HG02623 (cell line): ENCODE measurements around the gene STK39.
"Not testable (repeated sequence)": the region's sequence is repeated elsewhere in the genome, so short reads cannot be mapped to it uniquely, and the experiment has no call there.

ENCODE experiments used
- ATAC-seq: cut with Tn5 transposase; IDR thresholded peaks from one replicate; pipeline ENCODE4 v1.9.1; 2021; ENCODE audit warnings: moderate library complexity; ENCODE audit not compliant: unreplicated experiment

Gene STK39

DNA sequence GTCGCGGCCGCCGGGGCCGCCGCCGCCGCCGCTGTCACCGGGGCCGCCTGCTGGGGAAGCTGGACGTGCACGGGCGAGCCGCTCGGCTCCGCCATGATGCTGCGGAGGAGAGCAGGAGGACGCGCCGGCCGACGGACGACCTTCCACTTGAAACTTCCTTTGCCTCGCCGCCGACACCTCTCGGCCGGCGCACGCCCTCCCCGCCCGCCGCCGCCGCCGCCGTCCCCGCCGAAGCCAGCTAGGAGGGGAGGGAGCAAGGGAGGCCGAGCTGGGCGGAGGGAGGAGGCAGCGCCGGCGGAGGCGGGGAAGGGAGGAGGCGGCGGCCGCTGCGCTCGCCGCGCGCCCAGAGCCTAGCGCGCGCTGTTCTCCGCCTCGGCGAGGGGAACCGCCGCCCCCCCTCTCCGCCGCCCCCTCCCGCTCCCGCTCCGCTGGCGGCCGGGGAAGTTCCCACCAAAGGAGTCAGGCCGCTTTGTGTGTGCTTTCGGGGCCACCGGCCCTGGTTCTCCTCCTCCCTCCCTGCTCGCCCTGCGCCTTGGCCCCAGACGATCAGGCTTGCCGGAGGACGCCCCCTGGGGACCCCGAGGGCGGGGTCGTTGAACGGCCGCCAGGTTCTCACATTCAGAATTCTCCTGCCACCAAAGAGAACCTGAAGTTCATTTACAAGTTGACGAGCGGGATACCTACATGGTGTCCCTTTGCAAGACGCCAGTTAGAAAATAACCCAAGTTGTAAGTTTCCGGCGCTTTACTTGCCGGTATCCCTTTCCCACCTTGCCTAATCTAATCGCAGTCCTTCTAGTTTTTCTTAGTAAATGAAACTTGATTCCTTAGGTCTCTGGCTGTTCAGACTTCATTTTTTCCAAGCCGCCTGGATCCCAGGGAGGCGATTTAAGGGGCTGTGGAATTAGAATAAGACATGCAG, at the start of gene STK39:
TSS of gene STK39 (minus strand) at position 255 of the 921 bp plus-strand sequence. CDS start at position 95, 160 bp downstream.
- peak; percentile 74 for ATAC-seq

DNA sequence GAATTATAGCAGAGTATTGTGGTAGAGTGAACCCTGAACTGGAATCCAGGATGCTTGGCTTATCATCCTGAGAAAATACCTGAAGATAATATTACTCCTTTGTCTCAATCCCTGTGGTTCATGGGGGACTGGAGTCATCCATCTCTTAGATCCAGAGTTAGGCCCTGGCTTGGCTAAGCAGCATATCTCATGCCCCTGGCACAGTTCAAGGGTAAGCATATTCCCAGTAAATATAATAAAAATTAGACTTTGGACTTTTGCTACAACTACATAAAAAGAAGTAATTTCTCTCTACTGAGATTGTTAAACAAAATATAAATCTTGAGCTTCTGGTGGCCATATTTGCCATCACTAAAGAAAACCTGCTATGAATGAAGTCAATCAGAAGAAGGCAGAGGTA, 47.7 kb upstream of the STK39 start:
- ATAC-seq, result no peak

DNA sequence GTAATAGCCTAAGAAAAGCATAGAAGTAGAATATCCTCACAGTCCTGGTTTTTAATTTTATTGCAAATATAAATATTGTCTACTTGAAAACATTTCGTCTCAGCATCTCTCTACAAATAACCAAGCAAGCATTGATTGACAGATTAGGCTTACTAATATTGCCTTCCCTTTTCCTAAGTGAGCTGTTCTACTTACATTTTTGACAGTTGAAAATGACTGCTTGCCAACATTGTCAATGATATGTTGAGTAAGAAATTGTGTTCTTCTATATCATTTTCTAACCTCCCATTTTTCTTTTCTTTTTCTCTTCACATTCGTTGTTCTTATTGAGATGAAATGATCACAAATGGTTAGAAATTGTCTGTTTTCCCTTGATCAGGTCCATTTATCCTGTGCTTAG, 47.0 kb upstream of the STK39 start:
- no peak for ATAC-seq

DNA sequence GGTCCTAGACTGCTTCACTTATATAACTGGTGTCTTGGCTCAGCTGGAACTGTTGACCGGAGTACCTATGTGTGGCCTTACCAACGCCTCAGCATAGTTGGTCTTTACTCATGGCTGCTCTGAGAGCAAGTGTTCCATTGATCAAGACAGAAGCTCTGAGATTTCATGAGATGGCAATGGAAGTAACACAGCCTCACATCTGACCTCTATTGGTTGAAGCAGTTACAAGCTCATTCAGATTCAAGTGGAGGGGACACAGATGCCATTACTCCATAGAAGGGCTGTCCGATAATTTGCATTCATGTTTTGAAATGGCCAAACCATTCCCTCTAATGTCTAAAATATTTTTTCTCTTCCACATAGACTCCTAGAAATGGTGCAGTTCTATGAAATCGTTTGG, 46.4 kb upstream of the STK39 start:
- no peak for ATAC-seq

DNA sequence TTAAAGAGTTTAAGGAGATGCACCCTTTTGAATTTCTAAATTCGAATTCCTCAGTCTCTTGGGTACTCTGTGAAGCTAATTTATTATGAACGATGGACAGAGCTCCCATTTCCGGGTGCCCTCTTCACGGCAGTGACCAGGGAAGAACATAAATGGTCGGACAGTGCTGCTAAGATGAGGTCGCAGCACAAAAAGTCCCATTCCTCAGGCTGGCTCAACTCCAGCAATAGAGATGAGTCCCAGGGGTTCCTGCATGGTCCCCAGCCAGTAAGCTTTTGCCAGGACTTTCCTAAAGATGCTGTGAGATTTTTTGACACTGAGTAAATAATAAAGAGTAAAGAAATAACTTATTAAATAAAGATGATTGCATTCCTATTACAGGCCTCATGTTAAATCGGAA, 43.0 kb upstream of the STK39 start:
- ATAC-seq, result no peak

DNA sequence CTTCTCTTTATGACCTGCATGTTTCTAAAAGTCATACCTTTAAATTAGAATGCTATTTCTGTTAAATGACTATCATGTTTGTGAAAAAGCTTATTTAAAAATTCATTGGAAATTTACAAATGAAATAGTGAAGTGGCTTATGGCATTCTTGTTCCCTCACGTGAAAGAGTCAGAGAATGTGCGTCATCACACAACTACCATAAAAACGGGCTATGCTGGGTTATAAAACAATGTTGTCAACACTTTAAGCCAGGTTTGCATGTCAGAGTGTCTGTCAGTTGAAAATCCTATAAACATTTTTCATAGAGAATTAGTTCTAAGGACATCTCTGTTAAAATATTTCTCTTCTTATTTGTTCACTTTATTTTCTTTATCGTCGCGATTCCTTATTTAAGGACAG, 42.5 kb upstream of the STK39 start:
- no peak for ATAC-seq

DNA sequence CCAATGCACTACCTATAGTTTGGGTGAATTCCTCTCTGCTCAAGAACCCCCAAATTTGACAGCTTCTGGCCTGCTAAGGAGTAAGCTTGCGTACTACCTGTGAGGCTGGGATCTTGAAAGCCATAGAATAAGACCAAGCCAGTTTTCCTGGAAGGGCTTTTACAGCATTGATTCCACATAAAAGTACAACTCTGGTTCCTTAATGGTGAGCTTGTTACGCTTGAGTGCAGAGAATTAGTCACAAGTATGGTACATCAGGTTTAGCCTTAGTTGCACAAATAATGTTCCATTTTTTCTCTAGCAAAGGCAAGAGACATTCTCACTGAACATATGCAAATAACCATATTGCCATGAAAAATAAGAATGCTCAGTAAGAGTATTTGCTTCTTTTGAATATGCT, 39.1 kb upstream of the STK39 start:
- ATAC-seq, result no peak

DNA sequence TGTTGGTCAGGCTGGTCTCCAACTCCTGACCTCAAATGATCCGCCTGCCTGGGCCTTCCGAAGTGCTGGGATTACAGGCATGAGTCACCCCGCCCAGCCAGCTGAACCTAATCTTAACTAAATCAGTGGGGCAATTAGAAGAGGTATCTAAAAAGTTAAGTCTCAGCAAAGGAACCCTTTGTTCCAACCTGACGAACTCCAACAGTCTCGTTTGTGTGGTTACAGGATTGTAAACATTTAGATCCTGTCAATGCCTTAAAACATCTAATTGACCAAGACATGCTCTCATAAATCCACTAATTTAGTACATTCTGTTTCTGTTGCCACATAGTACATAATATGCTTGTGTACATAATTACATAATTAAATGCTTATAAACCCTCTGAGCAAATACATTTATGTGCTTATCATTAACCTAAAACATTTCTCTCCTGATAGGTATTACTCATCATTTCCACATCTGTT, 31.1 kb upstream of the STK39 start:
- no peak for ATAC-seq

DNA sequence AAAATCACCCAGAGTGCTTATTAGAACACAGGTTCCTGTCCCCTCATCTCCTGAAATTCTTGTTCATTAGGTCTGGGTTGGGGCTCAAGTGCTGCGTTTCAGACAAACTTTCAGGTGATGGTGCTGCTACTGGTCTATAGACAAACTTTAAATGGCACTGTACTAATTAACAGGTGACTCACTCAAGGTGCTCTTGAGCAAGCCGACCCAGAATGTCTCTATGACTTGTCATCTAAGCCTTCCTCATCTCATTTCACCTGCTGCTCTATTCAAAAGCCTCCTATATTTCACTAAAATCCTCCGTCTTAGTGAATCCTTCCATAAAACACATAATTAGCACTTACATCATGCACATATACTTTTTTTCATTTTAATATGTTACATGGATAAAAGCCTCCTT, 29.9 kb upstream of the STK39 start:
- no peak for ATAC-seq

DNA sequence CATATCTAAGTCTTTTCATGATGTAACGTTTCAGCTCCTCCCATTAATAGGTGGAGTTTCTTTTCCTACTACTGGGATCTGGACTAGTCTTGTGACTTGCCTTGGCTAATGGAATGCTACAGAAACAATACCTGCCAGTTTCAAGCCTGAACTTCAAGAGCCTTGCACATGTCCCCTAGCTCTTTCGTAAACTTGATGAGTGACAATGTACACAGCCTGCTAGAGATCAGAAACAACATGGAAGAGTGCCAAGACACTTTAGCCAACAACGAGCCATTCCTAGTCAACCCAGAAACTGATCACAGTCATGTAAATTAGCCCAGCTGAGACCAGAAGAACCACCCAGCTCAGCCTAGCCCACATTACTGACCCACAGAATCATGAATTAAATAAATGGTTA, 24.8 kb upstream of the STK39 start:
- ATAC-seq, result no peak

DNA sequence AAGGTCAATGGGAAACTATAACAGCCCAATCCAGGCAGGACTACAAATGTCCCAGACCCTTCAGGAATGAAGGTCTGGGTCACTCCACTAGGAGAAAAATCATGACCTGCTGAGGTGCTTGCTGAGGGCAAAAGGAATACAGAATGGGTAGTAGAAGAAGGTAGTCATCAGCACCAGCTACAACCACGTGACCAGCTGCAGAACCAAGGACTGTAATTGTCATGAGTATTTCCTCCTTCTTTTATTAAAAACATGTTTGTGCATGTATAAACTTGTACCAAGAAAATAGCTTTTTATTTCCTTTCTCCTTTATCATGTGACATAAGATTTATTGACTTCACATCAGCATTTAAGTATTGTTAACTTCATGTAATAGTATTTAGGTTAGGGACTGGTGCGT, 15.5 kb upstream of the STK39 start:
- ATAC-seq, result not testable (repeated sequence)

DNA sequence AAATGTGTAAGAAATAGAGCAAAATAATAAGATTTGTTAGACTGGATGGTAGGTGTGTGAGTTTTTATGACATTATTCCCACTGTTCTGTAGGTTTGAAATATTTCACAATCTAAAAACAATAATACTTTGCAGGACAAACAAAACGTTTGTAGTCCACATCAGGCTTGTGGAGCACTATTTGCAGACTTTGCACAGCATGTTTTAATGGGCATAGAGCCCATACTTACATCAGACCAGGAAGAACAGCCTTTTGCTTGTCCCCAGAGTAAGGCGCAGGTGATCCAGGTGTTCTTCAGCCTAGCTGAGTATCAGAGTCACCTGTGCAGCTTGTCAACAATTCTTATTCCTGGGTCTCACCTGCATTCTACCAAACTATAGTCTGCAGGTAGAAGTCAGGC, 9.1 kb upstream of the STK39 start:
- ATAC-seq, result no peak

DNA sequence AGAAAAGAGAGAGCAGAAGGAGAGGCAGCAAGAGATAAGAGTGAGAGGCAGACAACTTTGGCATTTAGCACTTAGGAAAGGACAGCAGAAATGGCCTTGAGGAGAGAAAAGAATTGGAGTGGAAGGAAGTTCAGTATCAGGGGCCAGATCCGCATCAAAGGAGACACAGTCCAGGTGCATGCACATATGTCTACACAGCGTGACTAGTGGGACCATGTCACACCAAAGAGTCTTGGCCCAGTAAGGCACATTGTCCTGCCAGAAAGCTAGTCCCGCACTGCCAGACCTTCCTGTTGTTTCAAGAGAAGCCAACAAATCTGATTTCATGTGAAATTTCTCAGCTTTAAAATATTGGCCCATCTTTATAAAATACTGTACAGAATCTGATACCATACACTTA, 8.5 kb upstream of the STK39 start:
- ATAC-seq, result no peak

DNA sequence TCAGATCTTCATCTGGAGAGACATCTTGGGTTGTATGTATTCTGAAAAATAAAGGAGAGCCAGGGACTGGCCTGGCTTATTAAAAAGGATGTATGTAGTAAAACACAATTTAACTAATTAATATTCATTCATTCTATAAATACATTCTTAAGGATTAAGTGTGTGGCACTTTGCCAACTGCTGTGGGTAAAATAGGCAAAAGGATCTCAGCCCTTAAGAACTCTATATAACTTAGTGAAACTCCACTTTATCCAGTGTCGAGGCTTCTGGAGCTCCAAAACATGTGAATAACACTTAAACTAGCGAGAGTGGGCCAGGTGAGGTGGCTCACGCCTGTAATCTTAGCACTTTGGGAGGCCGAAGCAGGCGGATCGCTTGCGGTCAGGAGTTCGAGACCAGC, 7.7 kb upstream of the STK39 start:
- ATAC-seq, result no peak

DNA sequence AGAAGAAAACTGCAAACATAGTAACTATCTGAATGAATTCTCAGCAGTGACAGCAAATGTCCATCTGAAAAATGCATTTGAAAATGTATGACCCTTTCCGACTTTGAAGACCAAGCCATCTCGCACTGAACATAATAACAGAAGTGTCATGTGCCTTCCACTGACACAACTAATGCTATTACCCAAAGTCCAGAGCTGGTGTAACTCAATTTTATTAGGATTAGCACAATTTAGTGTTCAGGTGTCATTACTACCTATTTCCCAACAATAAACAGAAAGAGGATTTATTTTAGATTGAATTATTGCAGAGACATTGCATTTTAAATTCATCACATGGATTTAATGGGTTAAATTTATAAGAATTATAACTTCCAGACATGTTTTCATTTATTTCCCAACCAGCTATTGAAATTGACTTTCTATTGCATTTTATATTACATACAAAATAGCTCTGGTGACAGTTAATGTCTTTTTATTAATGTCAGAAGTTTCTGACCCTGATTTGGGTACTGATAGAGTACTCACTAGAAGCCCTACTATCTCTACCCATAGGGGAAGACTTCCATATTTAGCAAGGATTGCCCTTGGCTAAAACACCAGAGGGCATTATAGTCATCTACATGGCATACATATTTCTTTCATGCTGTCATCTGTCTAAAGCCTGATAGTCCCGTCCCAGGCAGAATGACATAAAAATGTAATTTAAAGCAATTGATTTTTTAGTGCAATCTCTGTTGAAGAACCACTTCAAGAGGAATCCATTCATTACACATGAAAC, 7.0 kb upstream of the STK39 start:
- ATAC-seq, result no peak

DNA sequence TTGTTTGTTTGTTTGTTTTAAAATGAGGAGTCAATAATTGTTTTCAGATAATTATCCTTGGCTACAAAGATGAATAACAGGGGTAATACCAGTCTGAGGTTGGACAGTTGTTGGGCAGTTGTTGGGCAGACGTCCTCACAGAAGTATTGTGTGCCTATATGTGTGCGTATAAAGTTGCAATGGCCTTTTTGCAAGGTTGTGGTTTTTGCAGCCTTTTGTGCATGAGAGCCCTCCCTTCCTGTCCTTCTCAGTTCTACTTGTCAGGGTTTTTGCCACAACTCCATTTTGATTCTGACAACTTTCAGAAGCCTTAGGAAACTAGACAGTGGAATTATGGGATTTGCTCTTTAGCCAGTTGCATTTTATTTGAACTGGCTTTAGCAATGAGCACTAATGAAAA, 6.0 kb upstream of the STK39 start:
- ATAC-seq, result no peak

DNA sequence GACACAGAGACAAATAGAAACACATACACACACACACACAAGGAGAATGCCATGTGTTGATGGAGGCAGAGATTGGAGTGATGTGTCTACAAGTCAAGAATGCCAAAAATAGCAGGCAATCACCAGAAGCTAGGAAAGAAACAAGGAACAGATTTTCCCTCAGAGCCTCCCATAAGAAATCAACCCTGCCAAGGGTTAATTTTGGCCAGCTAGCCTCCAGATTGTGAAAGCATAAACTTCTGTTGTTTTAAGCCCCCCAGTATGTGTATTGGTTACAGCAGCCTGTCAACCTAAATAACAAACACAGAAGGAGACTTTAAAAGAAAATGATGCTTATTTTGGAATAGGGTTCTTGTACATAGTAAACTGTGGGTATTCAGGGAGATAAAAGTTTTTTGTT, 5.6 kb upstream of the STK39 start:
- no peak for ATAC-seq

DNA sequence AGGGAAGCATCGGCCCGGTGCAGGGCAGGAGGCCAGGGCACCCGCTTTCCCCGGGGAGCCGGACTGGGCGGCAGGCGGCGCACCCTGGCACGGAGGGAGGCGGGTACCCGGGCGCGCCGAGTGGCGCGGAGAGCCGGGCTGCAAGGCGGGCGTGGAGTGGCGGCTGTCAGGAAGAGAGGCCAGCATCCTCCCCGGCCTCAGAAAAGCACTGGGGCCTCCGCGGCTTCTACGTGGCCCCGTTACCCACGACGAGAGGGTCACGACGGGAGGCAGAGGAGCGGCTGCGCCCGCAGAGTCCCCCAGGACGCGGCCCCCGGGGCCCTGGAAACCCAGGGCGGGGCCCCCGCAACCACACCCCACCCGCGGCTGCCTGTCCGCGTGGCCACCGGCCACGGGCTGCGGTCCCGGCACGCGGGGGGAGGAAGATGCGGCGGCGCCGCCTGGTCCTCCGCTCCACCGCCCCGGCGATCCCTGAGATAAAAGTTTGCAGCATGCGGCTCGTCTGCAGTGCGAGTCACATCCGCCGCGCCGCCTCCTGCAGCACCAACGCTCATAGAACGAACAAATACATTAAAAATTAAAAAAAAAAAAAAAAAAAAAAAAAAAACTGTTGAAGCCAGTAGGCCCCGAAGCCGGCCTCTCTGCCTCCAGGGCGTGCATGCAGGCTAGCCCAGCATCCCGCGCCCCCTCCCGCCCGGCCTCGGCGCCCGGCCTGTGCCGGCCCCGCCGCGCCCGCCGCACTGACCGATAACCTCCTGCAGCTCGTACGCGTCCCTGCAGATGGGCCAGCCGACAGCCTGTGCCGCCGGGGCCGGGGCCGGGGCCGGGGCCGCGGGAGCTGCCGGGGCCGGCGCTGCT, 683 bp downstream of the STK39 start:
- peak; percentile 36 for ATAC-seq

DNA sequence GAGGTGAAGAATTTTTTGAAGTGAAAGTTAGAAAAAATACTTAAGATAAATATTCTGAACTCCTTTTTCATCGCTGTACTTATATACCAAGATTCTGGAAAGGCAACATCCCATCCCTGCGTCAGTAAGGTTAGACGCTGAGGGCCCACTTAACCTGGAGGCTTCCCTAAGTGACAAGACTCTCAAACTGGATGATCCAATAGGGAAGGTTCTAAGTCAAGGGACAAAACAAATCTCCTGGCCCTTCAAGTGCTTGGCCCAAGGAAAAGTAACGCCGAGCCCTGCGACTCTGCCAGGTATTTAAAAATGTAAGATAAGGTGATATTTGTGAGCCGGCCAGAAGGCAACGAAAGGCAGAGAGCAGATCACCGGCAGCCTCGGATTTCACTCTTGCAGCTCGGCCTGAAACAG, 1.3 kb downstream of the STK39 start:
- ATAC-seq, result no peak

DNA sequence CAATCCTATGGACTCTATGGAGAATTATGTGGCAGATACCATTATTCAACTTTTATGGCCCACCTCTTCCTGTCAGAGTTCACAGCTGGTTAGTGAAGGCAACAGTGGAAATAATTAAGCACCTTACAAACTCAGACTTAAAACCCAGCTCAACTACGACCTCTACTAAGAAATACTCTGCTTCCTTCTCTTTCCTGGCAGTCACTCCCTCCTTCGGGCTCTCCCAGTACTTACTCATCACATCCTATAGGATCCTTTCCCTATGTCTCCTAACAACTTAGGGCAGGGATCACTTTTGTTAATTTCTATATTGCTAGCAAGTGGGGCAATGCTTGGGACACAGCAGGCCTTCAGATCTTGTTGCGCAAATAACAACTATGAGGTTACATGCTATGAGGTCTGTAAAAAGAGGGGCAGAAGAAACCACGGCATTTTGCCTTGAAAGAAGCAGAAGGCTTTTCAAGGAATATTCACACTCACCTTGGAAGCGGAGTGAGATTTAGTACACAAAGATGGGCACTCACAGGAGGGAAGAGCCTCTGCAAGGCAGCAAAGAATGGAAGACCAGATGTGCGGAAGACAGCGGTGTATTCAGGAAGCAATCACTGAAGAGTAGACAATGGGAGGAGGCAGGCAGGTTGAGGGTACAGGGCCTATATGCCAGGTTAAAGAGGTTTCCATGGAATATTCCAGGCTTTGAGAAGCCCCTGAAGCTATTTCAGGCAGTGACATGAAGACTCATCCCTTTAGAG, 2.1 kb downstream of the STK39 start:
- ATAC-seq, result no peak
